HEK293T (cell line): ENCODE data around the gene BIN1.

ENCODE experiments used
- ARNT ChIP-seq: fragments of 450-650 bp; IDR thresholded peaks from 2 replicates; pipeline ENCODE4 v1.6.1; 2017; ENCODE audit warnings: mild to moderate bottlenecking
- BHLHE40 ChIP-seq: fragments of 450-650 bp; IDR thresholded peaks from 2 replicates; pipeline ENCODE4 v1.6.1; 2016; ENCODE audit warnings: mild to moderate bottlenecking, moderate library complexity, borderline replicate concordance
- ELF4 ChIP-seq: fragments of 450-650 bp; IDR thresholded peaks from 2 replicates; pipeline ENCODE4 v1.6.1; 2017; ENCODE audit warnings: antibody characterized with exemption
- FOXA1 ChIP-seq: fragments of 450-650 bp; IDR thresholded peaks from 2 replicates; pipeline ENCODE4 v1.6.1; 2016; ENCODE audit warnings: mild to moderate bottlenecking
- FOXK2 ChIP-seq: fragments of 450-650 bp; IDR thresholded peaks from 2 replicates; pipeline ENCODE4 v1.6.1; 2016; ENCODE audit warnings: mild to moderate bottlenecking
- FOXM1 ChIP-seq: fragments of 450-650 bp; IDR thresholded peaks from 2 replicates; pipeline ENCODE4 v1.6.1; 2017; ENCODE audit warnings: mild to moderate bottlenecking, borderline replicate concordance
- HDGF ChIP-seq: fragments of 450-650 bp; IDR thresholded peaks from 2 replicates; pipeline ENCODE4 v1.6.1; 2017; ENCODE audit warnings: antibody characterized with exemption, borderline replicate concordance
- L3MBTL2 ChIP-seq: fragments of 450-650 bp; conservative IDR thresholded peaks from 2 replicates; pipeline ENCODE4 v1.6.1; 2016; ENCODE audit warnings: mild to moderate bottlenecking
- SP1 ChIP-seq: fragments of 450-650 bp; IDR thresholded peaks from 2 replicates; pipeline ENCODE4 v1.6.1; 2017
- SUZ12 ChIP-seq: fragments of 450-650 bp; IDR thresholded peaks from 2 replicates; pipeline ENCODE4 v1.6.1; 2016; ENCODE audit warnings: mild to moderate bottlenecking
- TARDBP ChIP-seq: fragments of 450-650 bp; IDR thresholded peaks from 2 replicates; pipeline ENCODE4 v1.6.1; 2016

- TF ChIP-seq BHLHE40 = no peak
- TF ChIP-seq HDGF = no peak
- no peak for TF ChIP-seq L3MBTL2
- no peak for TF ChIP-seq SP1
- TF ChIP-seq TARDBP = no peak
- TF ChIP-seq FOXA1 = no peak
- no peak for TF ChIP-seq FOXM1
- TF ChIP-seq ELF4 = no peak
- no peak for TF ChIP-seq ARNT
- no peak for TF ChIP-seq SUZ12
- TF ChIP-seq FOXK2 = no peak
Measured at GRCh38 chr2:127032621-127033020, 74.3 kb downstream of the BIN1 start.
